A673 (cell line): ENCODE measurements around the gene RIN1. TPM values are rescaled to one million over a fixed set of nuclear protein-coding genes. Genes with fewer than 3 reads are reported as not detected.

Source experiments
- BruUV-seq: library from RNA; stranded (reverse); fragments of 400-500 nt; replicated peaks from 2 replicates; lab custom pipeline; 2021; lab: Mats Ljungman, UMichigan
- CTCF ChIA-PET: fragments of 300-600 bp; sonication (Branson Sonifier 250); formaldehyde crosslinking; loops from one replicate; lab custom pipeline; 2022; ENCODE audit warnings: antibody characterized with exemption; lab: Charles Lee
- POLR2A ChIA-PET: fragments of 300-600 bp; sonication (Branson Sonifier 250); formaldehyde crosslinking; loops from one replicate; lab custom pipeline; 2022; ENCODE audit warnings: antibody characterized with exemption; ENCODE audit not compliant: low non-redundant PET; lab: Charles Lee
- DNase-seq: peaks from one replicate; pipeline ENCODE4 v3.0.0-alpha.2; 2015; ENCODE audit warnings: low spot score
- H3K27ac ChIP-seq: fragments of 200-600 bp; sonication (generic); 2 replicates; pipeline ENCODE4 v1.5.1; 2016; ENCODE audit warnings: mixed run types, low read depth, mild to moderate bottlenecking, mixed read lengths, antibody characterized with exemption, low read length; ENCODE audit not compliant: poor library complexity, severe bottlenecking
- H3K27me3 ChIP-seq: fragments of 200-600 bp; sonication (generic); replicated peaks from 2 replicates; pipeline ENCODE4 v1.6.1; 2017; ENCODE audit warnings: mixed run types, low read depth, mild to moderate bottlenecking, mixed read lengths, antibody characterized with exemption, low read length; ENCODE audit not compliant: insufficient read depth, poor library complexity
- H3K36me3 ChIP-seq: fragments of 200-600 bp; sonication (generic); 2 replicates; pipeline ENCODE4 v1.6.1; 2016; ENCODE audit warnings: mixed run types, mild to moderate bottlenecking, mixed read lengths, antibody characterized with exemption, low read length; ENCODE audit not compliant: insufficient read depth, poor library complexity, severe bottlenecking
- H3K4me1 ChIP-seq: fragments of 200-600 bp; sonication (generic); 2 replicates; pipeline ENCODE4 v1.6.1; 2017; ENCODE audit warnings: mixed run types, mild to moderate bottlenecking, mixed read lengths, antibody characterized with exemption, low read length; ENCODE audit not compliant: insufficient read depth, poor library complexity, severe bottlenecking
- H3K4me3 ChIP-seq: fragments of 200-600 bp; sonication (generic); 2 replicates; pipeline ENCODE4 v1.5.1; 2016; ENCODE audit warnings: low read depth, mixed run types, mild to moderate bottlenecking, mixed read lengths, low read length; ENCODE audit not compliant: poor library complexity, severe bottlenecking
- H3K9me3 ChIP-seq: fragments of 200-600 bp; sonication (generic); 2 replicates; pipeline ENCODE4 v1.6.1; 2016; ENCODE audit warnings: mixed run types, low read depth, mild to moderate bottlenecking, mixed read lengths, antibody characterized with exemption, low read length; ENCODE audit not compliant: poor library complexity, severe bottlenecking
- CTCF ChIP-seq: fragments of 300-800, 200-600 bp; sonication (generic); conservative IDR thresholded peaks from 2 replicates; pipeline ENCODE4 v1.5.1; 2017; ENCODE audit warnings: low read depth, mild to moderate bottlenecking, antibody characterized with exemption, low read length, moderate library complexity, mixed read lengths
- EZH2 ChIP-seq: fragments of 200-600 bp; sonication (generic); IDR thresholded peaks from 2 replicates; pipeline ENCODE4 v1.6.1; 2017; ENCODE audit warnings: borderline replicate concordance, low read depth, mild to moderate bottlenecking, mixed read lengths, antibody characterized with exemption, low read length; ENCODE audit not compliant: poor library complexity, severe bottlenecking
- intact Hi-C: fragments of 100-400 bp; cut with micrococcal nuclease; formaldehyde crosslinking; loops from one replicate; pipeline ENCODE4 v1.10.0; 2022; ENCODE audit not compliant: unreplicated experiment
- total RNA-seq: library from RNA; stranded (reverse); gene quantifications from 2 replicates; pipeline ENCODE4 v1.2.3, GENCODE V29; 2021

RIN1 gene
- total RNA-seq, 1 experiment from 2014 or later = 4.9 TPM

DNA sequence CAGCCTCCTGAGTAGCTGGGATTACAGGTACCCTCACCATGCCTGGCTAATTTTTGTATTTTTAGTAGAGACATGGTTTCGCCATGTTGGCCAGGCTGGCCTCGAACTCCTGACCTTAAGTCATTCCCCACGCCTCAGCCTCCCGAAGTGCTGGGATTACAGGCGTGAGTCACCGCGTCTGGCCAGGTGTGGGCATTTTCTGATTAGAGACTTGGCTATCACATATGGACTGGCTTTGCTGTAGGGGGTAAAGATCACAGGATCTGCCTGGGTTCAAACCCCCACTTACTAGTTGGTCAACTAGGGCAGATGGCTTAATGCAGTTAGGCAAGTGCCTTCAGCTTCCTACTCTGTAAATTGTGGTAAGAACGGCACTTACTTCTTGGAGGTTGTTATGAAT lies 25.9 kb downstream of the RIN1 start:
- ChIA-PET CTCF (no interaction called here), POLR2A (no interaction called here)
- BruUV-seq = no TSS peak
- no peak overlapping the region for H3K4me3 ChIP-seq
- H3K27me3 ChIP-seq = no peaks in the 10 kb centered on the region
- H3K27ac ChIP-seq = no peak overlapping the region
- no peak for DNase-seq
- TF ChIP-seq CTCF (no peak), EZH2 (no peak)
- H3K9me3 ChIP-seq = no peaks in the 10 kb centered on the region
- peaks cover 32% of the 10 kb centered on the region for H3K4me1 ChIP-seq
- intact Hi-C loops = loop anchor here (5.0 kb wide), 1 partner anchor 77 kb away; no protein-coding TSS in a partner anchor
- H3K36me3 ChIP-seq = no peaks in the 10 kb centered on the region

- Histone ChIP-seq H3K4me3 (no peak overlapping the region), H3K27ac (no peak overlapping the region), H3K27me3 (no peaks in the 10 kb centered on the region), H3K9me3 (no peaks in the 10 kb centered on the region), H3K4me1 (peaks cover 24% of the 10 kb centered on the region), H3K36me3 (no peaks in the 10 kb centered on the region)
- no TSS peak for BruUV-seq
- CTCF ChIA-PET = interaction anchor here (0.6 kb wide), 1 partner anchor 81 kb away, joined by 24 read pairs; no protein-coding TSS in a partner anchor
- no peak for DNase-seq
- no peak for TF ChIP-seq EZH2
- no peak for TF ChIP-seq CTCF
- intact Hi-C loops = no loop called here
- POLR2A ChIA-PET = no interaction called here
These were observed 26.8 kb downstream of the RIN1 start for GRCh38 chr11:66309475-66309874.

- no peak for DNase-seq
- Histone ChIP-seq H3K27ac (no peak overlapping the region), H3K36me3 (no peaks in the 10 kb centered on the region), H3K27me3 (no peaks in the 10 kb centered on the region), H3K4me1 (no peaks in the 10 kb centered on the region), H3K4me3 (no peak overlapping the region), H3K9me3 (no peaks in the 10 kb centered on the region)
- ChIA-PET POLR2A (no interaction called here), CTCF (interaction anchor here (0.5 kb wide), 1 partner anchor 1027 kb away, joined by 10 read pairs; no protein-coding TSS in a partner anchor)
- no TSS peak for BruUV-seq
- intact Hi-C loops = no loop called here
- TF ChIP-seq CTCF (no peak), EZH2 (no peak)
These were observed 33.6 kb downstream of the RIN1 start for GRCh38 chr11:66302656-66303055.
